ENCODE results near the gene JOSD1. TPM values are rescaled to one million over a fixed set of nuclear protein-coding genes. Genes with fewer than 3 reads are reported as not detected.

The JOSD1 gene
- total RNA-seq, 1 donor from 2014 or later: 45.2 TPM

GRCh38 chr22:38740116-38740723, 39.5 kb upstream of the JOSD1 start:
- CTCF ChIA-PET: interaction anchor here (0.9 to 1.0 kb wide), 2 partner anchors 11 to 26 kb away, joined by 3 to 4 read pairs; no protein-coding TSS in a partner anchor
- no peaks in the 10 kb centered on the region for H3K9me3 Mint-ChIP-seq
- ATAC-seq (ENCODE audit: low read depth) (no peak), DNase-seq (no peak)
- peaks cover 13% of the 10 kb centered on the region for H3K4me1 Mint-ChIP-seq
- intact Hi-C loops (cut with micrococcal nuclease): no loop called here
- no peaks in the 10 kb centered on the region for H3K27me3 Mint-ChIP-seq
- H3K4me3 Mint-ChIP-seq: no peak overlapping the region
- POLR2A ChIA-PET: interaction anchor here (1.2 to 1.5 kb wide), 3 partner anchors 12 to 25 kb away, joined by 3 read pairs; no protein-coding TSS in a partner anchor
- TF ChIP-seq CTCF (IDR thresholded peaks at IDR 0.05): no peak
- peaks cover 94% of the 10 kb centered on the region for H3K36me3 Mint-ChIP-seq (ENCODE audit: low read depth)
- H3K27ac Mint-ChIP-seq: no peak overlapping the region

- no peak for TF ChIP-seq CTCF (IDR thresholded peaks at IDR 0.05)
- CTCF ChIA-PET: interaction anchor here (1.0 kb wide), 1 partner anchor 27 kb away, joined by 4 read pairs; no protein-coding TSS in a partner anchor
- ATAC-seq (ENCODE audit: low read depth) (no peak), DNase-seq (no peak)
- POLR2A ChIA-PET: interaction anchor here (1.5 kb wide), 1 partner anchor 13 kb away, joined by 3 read pairs; no protein-coding TSS in a partner anchor
- peaks cover 94% of the 10 kb centered on the region for H3K36me3 Mint-ChIP-seq (ENCODE audit: low read depth)
- H3K9me3 Mint-ChIP-seq: no peaks in the 10 kb centered on the region
- intact Hi-C loops (cut with micrococcal nuclease): no loop called here
- H3K27me3 Mint-ChIP-seq: no peaks in the 10 kb centered on the region
- peaks cover 16% of the 10 kb centered on the region for H3K4me1 Mint-ChIP-seq
- no peak overlapping the region for H3K27ac Mint-ChIP-seq
- H3K4me3 Mint-ChIP-seq: no peak overlapping the region
These were observed 38.7 kb upstream of the JOSD1 start for GRCh38 chr22:38739300-38740055.

- no peak for TF ChIP-seq CTCF (IDR thresholded peaks at IDR 0.05)
- Mint-ChIP-seq H3K9me3 (no peaks in the 10 kb centered on the region), H3K4me3 (no peak overlapping the region), H3K36me3 (ENCODE audit: low read depth) (peaks cover 96% of the 10 kb centered on the region), H3K4me1 (peaks cover 20% of the 10 kb centered on the region), H3K27ac (peak overlapping the region; percentile 61), H3K27me3 (no peaks in the 10 kb centered on the region)
- ChIA-PET CTCF (no interaction called here), POLR2A (no interaction called here)
- ATAC-seq (ENCODE audit: low read depth) (no peak), DNase-seq (no peak)
- intact Hi-C loops (cut with micrococcal nuclease): no loop called here
These were observed 37.8 kb upstream of the JOSD1 start for GRCh38 chr22:38738475-38739070.

GRCh38 chr22:38737302-38738060, 36.7 kb upstream of the JOSD1 start:
- no peaks in the 10 kb centered on the region for H3K27me3 Mint-ChIP-seq
- H3K36me3 Mint-ChIP-seq (ENCODE audit: low read depth): peaks cover 94% of the 10 kb centered on the region
- peaks cover 26% of the 10 kb centered on the region for H3K4me1 Mint-ChIP-seq
- TF ChIP-seq CTCF (IDR thresholded peaks at IDR 0.05): no peak
- peak overlapping the region; percentile 69 for H3K27ac Mint-ChIP-seq
- no peaks in the 10 kb centered on the region for H3K9me3 Mint-ChIP-seq
- no peak overlapping the region for H3K4me3 Mint-ChIP-seq
- DNase-seq: no peak
- ChIA-PET CTCF (no interaction called here), POLR2A (no interaction called here)
- no peak for ATAC-seq (ENCODE audit: low read depth)
- intact Hi-C loops (cut with micrococcal nuclease): no loop called here
